ENCODE data around the gene DNAJC17. TPM values are rescaled to one million over a fixed set of nuclear protein-coding genes. Genes with fewer than 3 reads are reported as not detected.

DNAJC17 gene
- total RNA-seq, 2 experiments from 2014 or later, result 35.8 to 35.9 TPM

GRCh38 chr15:40831861-40832260, 24.6 kb upstream of the DNAJC17 start:
- POLR2A ChIA-PET, result no interaction called here

GRCh38 chr15:40830884-40831283, 23.6 kb upstream of the DNAJC17 start:
- TF ChIP-seq CTCF (IDR thresholded peaks at IDR 0.05), result no peak
- Mint-ChIP-seq H3K9me3 (no peaks in the 10 kb centered on the region), H3K27me3 (peaks cover 1% of the 10 kb centered on the region), H3K36me3 (ENCODE audit: low read depth) (no peaks in the 10 kb centered on the region), H3K27ac (no peak overlapping the region), H3K4me3 (no peak overlapping the region), H3K4me1 (ENCODE audit: low read depth) (no peaks in the 10 kb centered on the region)
- POLR2A ChIA-PET, result no interaction called here
- no peak for ATAC-seq
- no peak for DNase-seq
- CTCF ChIA-PET, result interaction anchor here (0.8 to 1.2 kb wide), 2 partner anchors 27 to 63 kb away, joined by 3 to 6 read pairs; partner anchors contain the start of gene VPS18
- intact Hi-C loops (cut with micrococcal nuclease), result no loop called here

More at GRCh38 chr15:40831861-40832260, 24.6 kb upstream of the DNAJC17 start:
- no peak for ATAC-seq
- Mint-ChIP-seq H3K4me1 (ENCODE audit: low read depth) (no peaks in the 10 kb centered on the region), H3K27ac (no peak overlapping the region), H3K36me3 (ENCODE audit: low read depth) (no peaks in the 10 kb centered on the region), H3K9me3 (no peaks in the 10 kb centered on the region), H3K4me3 (no peak overlapping the region), H3K27me3 (peaks cover 1% of the 10 kb centered on the region)
- DNase-seq, result no peak
- intact Hi-C loops (cut with micrococcal nuclease), result no loop called here
- TF ChIP-seq CTCF (IDR thresholded peaks at IDR 0.05), result no peak
- CTCF ChIA-PET, result no interaction called here

- Mint-ChIP-seq H3K4me1 (ENCODE audit: low read depth) (no peaks in the 10 kb centered on the region), H3K27me3 (peaks cover 1% of the 10 kb centered on the region), H3K36me3 (ENCODE audit: low read depth) (no peaks in the 10 kb centered on the region), H3K27ac (no peak overlapping the region), H3K9me3 (no peaks in the 10 kb centered on the region), H3K4me3 (no peak overlapping the region)
- intact Hi-C loops (cut with micrococcal nuclease), result no loop called here
- no peak for ATAC-seq
- ChIA-PET POLR2A (interaction anchor here (0.6 to 1.3 kb wide), 2 partner anchors 9 to 521 kb away, joined by 3 read pairs; no protein-coding TSS in a partner anchor), CTCF (interaction anchor here (1.2 to 2.0 kb wide), 2 partner anchors 28 to 30 kb away, joined by 4 to 9 read pairs; no protein-coding TSS in a partner anchor)
- TF ChIP-seq CTCF (IDR thresholded peaks at IDR 0.05), result no peak
- no peak for DNase-seq
Measured at GRCh38 chr15:40829115-40829514, 21.8 kb upstream of the DNAJC17 start.

- Mint-ChIP-seq H3K9me3 (no peaks in the 10 kb centered on the region), H3K36me3 (ENCODE audit: low read depth) (no peaks in the 10 kb centered on the region), H3K4me3 (no peak within 1 kb of the TSS), H3K4me1 (ENCODE audit: low read depth) (no peaks in the 10 kb centered on the region), H3K27me3 (peaks cover 1% of the 10 kb centered on the region), H3K27ac (no peak within 1 kb of the TSS)
- CTCF ChIA-PET, result interaction anchor here (1.2 to 2.0 kb wide), 2 partner anchors 29 to 30 kb away, joined by 4 to 9 read pairs; no protein-coding TSS in a partner anchor
- POLR2A ChIA-PET, result interaction anchor here (0.6 to 1.3 kb wide), 2 partner anchors 9 to 522 kb away, joined by 3 read pairs; no protein-coding TSS in a partner anchor
- DNase-seq, result no peak
- intact Hi-C loops (cut with micrococcal nuclease), result no loop called here
- no peak for TF ChIP-seq CTCF (IDR thresholded peaks at IDR 0.05)
- no peak for ATAC-seq
Measured at GRCh38 chr15:40828447-40829036, 21.3 kb upstream of the DNAJC17 start, which contains the start of gene PPP1R14D. Gene PPP1R14D (minus strand): TSS chr15:40828708. CDS start chr15:40828641, 67 bp downstream.

- Mint-ChIP-seq H3K4me1 (ENCODE audit: low read depth) (no peaks in the 10 kb centered on the region), H3K9me3 (no peaks in the 10 kb centered on the region), H3K27ac (no peak overlapping the region), H3K36me3 (ENCODE audit: low read depth) (no peaks in the 10 kb centered on the region), H3K27me3 (peaks cover 1% of the 10 kb centered on the region), H3K4me3 (no peak overlapping the region)
- TF ChIP-seq CTCF (IDR thresholded peaks at IDR 0.05), result no peak
- ATAC-seq, result no peak
- DNase-seq, result no peak
- intact Hi-C loops (cut with micrococcal nuclease), result no loop called here
- POLR2A ChIA-PET, result interaction anchor here (1.2 kb wide), 1 partner anchor 79 kb away, joined by 3 read pairs; no protein-coding TSS in a partner anchor
- CTCF ChIA-PET, result interaction anchor here (1.2 kb wide), 1 partner anchor 45 kb away, joined by 3 read pairs; no protein-coding TSS in a partner anchor
Measured at GRCh38 chr15:40826423-40827075, 19.3 kb upstream of the DNAJC17 start.

Data from activated CD8-positive, alpha-beta T cell treated with anti-CD3 and anti-CD28 coated beads for 36 hours (primary cell).